HG03159 (cell line): ENCODE measurements around the gene HEATR9.
"Not testable (repeated sequence)": the region's sequence is repeated elsewhere in the genome, so short reads cannot be mapped to it uniquely, and the experiment has no call there.

Source experiments
- ATAC-seq: cut with Tn5 transposase; IDR thresholded peaks from one replicate; pipeline ENCODE4 v1.9.1; 2021; ENCODE audit warnings: mild to moderate bottlenecking, moderate library complexity; ENCODE audit not compliant: unreplicated experiment

Gene HEATR9, protein sequence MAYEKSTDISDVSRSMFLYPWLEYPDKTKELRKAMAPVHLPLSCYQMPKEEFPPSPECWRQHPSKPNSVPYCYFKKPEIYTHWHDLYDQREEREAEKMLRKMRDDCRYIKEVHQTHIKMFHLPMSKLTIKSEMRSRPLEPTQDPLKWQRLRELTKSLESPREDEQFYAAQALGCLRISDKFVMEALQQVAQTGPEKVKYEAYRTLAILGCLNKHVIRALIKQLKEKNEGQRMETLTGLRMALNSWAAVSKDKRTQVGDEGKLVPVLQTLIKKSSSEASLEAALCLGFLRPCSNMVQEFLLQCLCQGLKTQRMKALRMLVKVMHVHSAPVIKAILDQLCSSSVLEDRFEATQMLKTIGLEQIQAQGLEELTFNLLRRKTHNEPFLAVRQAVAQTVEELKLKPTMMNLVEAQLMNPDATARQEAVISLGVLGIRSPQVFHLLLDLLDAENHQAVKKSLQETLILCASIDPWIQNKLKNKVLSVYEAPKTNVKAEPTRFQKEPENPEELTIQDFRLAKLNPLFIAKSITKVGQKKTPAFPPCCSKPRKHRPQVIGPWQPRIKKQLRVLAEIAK

DNA sequence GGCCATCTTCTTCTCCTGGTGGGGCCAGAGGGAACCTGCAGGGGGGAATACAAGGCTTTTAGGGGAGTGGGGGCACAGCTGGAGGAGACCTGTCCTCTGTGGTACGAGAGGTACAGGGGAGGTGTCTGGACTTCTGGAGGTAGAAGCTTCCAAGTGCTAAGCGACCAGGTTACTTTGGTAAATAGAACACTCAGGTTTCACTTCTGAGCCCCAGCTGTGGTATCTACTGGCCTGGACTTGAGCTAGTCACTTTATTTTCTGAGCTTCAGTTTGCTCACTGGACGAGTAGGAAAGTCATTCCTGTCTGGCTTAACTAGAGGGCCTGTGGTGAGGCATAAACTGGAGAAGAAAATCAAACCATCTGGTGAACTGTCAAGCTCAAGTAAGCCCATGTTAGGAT is at the start of gene HEATR9:
HEATR9 (minus strand) TSS at position 155 of the 400 bp plus-strand sequence; CDS start at position 6, 149 bp downstream.
- no peak for ATAC-seq

DNA sequence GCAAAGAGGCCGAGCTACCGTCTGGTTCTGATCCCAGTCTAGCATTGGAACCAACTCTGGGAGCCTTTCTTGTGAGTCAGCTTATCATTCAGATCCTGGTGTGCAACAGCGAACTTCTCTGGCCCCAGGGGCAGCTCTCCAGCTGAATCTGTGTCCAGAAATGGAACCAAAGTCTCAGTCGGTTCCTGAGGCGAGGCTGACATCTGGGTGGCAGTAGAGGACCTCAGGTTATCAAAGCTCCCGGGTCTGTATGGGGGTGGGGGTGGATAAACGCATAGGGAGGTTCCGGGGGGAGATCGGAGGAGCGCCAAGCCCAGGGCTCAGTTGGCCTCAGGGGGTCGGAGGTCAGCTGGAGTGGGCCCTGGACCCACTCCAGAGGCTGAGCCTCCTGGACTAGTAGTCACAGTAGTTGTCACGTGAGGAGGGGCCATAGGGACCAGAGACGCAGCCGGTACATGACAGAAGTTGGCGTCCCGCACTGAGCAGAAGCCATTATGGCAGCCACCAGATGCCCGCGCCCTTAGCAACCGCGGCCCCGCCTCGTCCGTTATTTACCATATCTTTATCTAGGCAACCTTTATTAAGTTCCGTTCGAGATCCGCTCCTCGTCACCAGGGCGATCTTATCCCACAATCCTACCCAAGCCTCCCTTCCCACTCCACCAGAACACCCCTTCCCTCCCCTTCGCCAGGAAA is 49.0 kb upstream of the HEATR9 start:
- ATAC-seq: no peak

DNA sequence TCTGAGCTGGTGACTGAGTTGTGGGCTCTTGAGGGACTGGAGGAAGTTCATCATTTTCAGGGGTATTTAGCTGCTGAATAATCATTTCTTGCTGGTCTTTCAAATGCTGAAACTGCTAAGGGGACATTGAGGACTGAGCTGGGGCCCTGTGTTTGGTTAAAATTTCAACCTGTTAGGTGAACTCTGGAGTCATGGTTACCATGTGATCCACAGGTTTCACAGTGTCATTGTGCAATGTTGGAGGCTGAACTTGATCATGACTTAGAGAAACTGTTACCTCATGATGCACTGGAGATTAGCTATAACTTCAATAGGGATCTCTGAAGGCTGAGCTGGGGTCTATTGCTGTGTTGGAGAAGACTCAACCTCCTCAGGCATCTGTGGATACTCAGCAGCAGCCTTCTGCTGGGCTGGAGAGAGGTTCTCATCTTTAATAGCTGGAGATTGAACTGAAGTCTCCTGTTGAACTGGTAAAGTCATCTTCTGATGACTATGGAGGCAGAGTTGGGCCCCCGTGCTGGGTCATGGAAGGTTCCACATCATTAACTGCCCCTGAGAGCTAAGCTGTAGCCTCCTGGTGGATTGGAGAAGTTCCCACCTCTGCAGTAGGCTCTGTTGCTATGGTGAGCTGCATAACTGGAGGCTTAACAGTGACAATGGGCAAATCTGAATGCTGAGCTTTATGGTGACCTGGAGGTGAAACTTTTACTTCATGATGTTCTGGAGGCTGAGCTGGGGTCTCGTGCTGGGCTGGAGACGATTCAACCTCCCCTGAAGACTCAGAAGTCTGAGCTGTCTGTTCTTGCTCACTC is 46.7 kb upstream of the HEATR9 start:
- ATAC-seq: no peak

DNA sequence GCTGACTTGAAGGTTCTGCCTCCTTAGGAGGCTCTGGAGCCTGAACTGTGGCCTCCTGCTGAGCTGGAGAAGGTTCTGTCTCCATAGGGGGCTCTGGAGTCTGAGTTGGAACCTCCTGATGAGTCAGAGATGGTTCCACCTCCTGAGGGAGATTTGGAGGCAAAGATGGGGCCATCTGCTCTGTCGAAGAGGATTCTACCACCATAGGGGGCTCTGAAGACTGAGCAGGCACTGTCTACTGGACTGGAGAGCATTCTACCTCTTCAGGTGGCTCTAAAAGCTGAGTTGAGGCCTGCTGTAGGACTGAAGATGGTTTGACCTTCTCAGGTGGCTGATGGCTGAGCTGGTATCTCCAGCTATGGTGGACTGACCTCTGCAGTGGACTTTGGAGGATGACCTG is 45.7 kb upstream of the HEATR9 start:
- no peak for ATAC-seq

DNA sequence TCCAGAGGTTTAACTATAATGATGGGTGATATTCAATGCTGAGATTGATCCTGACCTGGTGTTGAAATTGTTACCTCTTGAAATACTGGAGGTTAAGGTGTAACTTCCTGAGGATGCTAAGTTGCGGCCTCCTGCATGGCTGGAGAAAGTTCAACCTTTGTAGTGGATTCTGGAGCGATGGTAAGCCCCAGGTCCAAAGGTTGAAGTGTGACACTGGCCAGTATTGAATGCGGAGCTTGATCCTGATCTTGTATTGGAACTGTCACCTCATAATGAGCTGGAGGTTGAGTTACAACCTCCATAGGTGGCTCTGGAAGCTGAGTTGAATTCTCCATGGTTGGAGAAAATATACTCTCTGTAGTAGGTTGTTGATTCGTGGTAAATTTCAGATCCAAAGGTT is 44.9 kb upstream of the HEATR9 start:
- no peak for ATAC-seq

DNA sequence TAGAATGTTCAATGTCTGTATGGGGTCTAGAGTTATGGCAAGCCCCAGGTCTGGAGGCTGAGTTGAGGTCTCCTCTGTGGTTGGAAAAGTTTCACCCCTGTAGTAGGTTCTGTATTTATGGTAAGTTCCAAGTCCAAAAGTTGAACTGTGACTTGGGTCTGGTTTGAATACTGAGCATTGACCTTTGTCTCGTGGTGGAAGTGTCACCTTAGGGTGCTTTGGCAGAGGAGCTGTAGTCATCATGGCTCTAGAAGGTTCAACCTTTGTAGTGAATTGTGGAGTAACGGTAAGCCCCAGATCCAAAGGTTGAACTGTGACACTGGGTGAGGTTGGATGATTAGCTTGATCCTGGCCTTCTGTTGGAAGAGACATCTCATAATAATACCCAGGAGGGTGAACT is 44.3 kb upstream of the HEATR9 start:
- ATAC-seq: no peak

DNA sequence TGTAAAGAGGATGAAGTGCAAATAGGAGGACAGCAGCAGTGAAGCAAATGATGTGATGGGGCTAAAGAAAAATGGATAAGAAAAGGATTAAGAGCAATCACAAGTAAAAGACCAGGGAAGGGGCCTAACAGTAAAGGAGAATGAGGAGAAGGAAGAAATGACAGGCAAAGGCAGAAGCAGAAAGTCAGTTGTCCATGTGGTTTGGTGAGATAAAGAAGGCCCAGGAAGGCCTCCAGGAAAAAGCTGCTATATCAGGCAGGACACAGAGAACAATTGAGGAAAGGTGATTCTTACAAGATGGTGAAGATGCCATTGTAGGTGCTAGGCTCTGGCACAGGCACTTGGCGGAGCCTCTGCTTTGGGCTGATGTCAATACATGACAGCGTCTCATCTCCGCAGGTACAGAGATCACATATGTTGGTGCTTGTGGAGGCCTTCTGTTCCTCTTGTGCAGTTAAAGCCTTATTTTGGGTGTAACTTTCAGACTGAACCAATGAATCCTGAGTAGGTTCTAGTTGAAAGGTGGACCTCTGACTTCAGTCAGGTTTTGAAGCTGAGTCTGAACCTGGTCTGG is 43.7 kb upstream of the HEATR9 start:
- no peak for ATAC-seq

DNA sequence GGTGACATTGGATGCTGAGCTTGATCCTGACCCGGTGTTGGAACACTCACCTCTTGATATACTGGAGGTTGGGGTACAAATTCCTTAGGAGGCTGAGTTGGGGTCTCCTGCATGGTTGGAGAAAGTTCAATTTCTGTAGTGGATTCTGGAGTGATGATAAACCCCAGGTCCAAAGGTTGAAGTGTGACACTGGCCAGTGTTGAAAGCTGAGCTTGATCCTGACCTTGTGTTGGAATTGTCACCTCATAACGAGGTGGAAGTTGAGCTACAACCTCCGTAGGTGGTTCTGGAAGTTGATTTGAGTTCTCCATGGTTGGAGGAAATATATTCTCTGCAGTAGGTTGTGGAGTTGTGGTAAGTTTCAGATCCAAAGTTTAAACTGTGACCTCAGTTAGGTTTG is 40.7 kb upstream of the HEATR9 start:
- ATAC-seq: no peak

DNA sequence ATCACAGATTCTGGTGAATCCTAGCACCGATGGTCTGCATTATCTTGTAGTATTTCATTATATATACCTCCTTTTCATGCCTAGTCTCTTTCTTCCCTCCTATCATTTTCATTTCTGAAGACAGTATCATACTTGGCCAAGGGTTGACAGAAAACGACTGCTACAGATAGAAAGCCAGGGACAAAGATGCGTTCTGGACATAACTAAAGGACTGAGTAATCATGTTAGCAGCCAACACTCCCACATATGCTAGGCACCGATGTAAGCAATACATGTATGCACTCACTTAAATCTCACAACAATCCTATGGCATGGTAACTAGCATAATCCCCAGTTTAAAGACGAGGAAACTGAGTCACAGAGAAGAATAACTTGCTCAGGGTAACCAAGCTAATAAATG is 39.0 kb upstream of the HEATR9 start:
- ATAC-seq: no peak

DNA sequence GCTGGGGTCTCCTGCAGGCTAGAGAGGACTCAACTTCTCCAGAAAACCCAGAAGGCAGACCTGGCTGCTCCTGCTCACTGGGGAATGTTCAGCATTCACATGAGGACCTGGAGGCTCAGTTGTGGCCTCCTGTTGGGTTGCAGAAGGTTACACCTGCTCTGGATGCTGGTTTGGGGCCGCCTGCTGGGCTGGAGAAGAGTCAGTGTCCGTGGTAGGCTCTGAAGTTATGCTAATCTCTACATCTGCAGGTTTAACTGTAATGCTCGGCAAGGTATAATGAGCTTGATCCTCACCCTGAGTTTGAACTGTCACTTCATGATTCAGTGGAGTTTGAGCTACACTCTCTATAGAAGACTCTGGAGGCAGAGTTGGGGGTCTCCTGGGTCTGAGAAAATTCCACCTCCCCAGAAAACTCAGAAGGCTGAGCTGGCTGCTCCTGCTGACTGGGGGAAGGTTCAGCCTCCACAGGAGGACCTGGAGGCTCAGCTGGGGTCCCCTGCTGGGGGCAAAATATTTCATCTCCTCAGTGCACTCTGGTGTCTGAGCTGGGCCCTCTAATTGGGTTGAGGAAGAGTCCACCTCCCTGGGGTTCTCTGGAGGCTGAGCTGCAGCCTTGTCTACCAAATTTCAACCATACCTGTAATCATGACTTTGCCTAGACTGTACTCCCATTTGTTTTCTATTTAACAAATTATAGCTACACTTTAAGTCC is 38.4 kb upstream of the HEATR9 start:
- ATAC-seq: no peak

DNA sequence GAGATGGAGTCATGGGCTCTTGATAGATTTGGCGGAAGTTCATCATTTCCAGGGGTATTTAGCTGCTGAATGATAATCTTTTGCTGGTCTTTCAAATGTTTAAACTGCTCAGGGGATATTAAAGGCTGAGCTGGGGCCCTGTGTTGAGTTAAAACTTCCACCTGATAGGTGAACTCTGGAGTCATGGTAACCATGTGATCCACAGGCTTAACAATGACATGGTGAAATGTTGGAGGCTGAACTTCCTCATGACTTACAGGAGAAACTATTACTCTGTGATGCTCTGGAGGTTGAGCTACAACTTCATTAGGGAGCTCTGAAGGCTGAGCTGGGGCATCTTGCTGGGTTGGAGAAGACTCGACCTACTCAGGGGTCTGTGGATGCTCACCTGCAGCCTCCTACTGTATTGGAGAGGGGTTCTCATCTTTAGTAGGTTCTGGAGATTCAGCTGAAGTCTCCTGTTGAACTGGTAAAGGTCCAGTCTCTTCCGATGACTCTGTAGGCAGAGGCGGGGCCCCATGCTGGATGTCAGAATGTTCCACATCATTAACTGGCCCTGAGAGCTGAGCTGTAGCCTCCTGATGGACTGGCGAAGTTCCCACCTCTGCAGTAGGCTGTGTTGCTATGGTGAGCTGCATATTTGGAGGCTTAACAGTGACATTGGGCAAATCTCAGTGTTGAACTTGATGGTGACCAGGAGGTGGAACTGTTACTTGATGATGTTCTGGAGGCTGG is 37.7 kb upstream of the HEATR9 start:
- no peak for ATAC-seq

DNA sequence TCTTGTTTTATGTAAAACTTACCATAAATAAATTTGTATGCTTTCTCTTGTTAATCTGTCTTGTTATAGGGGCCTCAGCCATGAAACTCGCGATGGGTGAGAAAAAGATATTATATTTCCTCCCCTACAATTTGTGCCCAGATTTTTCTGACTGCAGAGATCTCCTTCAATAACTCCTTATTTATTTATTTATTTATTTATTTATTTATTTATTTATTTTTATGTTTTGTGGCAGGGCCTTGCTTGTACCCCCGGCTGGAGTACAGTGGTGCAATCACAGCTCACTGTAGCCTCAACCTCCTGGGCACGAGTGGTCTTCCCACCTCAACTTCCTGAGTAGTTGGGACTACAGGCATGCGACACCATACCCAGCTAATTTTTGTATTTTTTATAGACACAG is 34.8 kb upstream of the HEATR9 start:
- ATAC-seq: no peak

DNA sequence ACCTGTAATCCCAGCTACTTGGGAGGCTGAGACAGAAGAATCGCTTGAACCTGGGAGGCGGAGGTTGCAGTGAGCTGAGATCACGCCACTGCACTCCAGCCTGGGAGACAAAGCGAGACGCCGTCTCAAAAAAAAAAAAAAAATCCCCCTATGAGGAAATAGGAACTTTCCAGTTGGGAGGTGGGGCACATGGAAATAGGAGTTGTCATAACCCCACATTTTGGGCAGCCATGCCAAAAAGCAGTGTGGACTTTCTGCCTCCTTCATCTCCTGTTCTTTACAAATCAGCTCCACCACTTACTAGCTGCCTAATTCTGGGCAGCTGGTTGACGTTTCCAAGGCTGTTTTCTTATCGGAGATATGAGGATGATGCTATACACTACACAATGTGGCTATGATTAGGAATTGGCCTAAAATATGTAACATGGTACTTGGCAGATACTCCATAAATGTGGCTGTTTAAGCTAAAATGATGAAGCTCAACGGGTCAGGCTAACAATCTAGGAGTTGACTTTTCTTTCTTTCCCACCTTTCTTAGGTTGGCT is 33.0 kb upstream of the HEATR9 start:
- no peak for ATAC-seq

DNA sequence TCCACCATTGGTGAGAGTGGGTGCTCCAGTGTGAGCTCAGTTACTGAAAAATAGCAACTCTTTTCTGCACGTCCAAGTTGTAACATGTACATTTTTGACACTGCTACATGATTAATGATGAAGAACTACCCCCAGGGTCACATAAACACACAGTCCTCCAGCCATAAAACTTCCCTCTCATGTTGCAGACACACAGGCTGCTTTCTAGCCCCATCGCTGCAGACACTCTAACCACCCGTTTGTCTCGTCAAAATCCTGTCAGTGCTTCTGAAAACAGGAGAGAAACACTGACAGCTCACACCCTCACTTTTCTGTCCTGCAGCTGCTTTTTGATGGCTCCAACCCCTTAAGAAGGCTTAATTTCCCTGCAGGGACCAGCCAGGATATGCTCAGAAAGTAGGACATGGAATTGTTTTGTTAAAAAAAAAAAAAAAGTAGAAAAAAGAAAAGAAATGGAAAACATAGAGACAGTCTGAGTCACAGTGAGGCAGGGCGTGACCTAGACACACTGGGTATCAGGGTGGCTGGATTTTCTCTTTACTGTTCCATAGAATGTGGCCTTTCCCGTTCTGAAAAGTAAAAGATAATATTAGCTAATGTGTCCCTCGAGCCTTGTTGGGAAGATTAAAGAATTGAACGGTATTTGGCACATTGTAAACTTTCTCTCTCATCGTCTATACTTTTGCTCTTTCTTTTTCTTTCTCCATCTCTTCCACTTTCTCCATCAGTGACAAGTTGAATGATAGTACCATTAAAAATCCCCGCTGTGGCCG is 32.2 kb upstream of the HEATR9 start:
- no peak for ATAC-seq

DNA sequence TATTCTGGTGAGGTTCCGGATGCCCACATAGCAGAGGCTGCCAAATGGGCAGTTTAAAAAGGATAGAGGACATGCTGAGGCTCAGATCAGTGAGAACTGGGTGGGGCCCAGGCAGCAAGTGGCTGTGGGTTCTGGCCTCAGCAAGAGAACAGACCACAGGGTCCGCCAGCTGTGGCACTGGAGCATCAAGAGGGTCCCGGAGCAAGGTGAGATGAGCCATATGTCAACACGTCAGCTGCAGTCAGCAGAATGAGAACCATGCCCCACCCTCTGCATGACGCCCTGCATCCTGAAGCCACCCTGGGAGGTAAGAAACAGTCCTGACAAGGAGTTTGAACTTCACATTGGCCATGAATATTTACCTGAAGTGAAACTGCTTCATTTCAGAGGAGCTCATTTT is 31.6 kb upstream of the HEATR9 start:
- ATAC-seq: no peak

DNA sequence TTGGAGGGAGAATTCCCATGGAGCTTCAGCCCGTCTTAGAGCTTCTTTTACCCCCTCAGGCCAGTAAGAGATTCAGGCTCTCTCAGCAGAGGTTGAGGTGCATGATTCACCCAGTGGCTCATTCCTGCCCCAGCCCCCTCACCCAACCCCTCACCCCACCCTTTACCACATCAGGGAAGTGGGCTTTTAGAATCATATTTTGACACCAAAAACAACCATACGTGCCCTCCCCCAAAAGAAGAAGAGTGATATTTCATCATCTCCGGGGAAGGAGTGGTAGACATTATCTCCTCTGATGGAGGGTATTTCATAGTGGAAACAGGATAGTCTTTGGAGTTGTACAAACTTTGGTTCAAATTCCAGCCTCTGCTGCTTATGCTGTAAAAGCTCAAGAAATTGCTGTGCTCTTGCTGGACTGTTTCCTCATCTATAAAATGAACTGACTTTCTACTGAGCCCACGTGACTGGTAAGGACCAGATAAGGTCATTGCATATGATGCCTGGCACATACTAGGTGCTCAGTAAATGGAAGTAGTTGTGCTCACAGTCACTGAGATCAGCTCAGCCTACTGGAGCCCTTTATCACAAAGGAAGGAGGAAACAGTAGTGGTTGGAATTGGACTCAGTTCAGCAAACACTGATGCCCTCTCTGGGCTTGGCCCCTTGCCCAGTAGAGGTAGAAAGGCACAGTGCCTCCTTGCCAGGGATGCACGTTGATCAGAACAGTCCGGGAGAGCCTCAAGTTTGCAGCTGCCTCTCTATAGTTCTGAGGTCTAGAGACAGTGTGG is 29.8 kb upstream of the HEATR9 start:
- ATAC-seq: no peak

DNA sequence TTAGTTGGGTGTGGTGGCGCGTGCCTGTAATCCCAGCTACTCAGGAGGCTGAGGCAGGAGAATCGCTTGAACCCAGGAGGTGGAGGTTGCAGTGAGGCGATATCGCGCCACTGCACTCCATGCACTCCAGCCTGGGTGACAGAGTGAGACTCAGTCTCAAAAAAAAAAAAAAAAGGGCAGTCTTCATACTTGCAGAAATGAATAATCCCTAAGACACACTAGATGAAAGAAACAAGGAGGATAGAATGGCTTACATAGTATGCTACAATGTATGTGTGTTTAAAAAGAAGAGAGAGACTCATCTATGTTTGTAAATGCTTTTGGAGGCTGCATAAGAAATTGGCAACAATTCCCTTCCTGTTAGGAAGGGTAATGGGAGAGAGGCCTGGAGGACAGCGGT is 29.1 kb upstream of the HEATR9 start:
- ATAC-seq: not testable (repeated sequence)
